ENCODE measurements around the gene GGCT. TPM values are rescaled to one million over a fixed set of nuclear protein-coding genes. Genes with fewer than 3 reads are reported as not detected.

GGCT gene
- total and polyA plus RNA-seq, 8 donors, result 41.9 to 68.4 (median 61.2) TPM

DNA sequence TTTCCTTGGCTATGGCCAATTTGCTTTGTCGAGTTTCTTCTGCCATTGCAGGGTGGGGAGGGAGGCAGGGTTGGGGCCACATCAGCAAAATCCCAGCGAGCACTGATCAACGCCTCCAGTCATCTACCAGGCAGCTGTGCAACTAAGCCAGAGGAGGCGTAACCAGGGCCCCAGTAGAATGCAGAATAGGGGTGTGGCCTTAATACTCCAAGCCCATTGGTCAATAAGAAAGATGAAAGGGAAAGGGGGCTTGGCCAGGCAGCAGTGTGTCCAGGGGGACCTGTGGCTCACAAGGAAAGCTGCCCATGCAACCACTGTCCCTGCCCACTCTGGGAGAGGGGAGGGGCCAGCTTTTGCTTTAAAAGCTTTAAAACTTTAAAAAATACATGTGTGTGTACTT is 21.5 kb upstream of the GGCT start:
- no peaks in the 10 kb centered on the region for H3K9me3 ChIP-seq
- ATAC-seq, result no peak
- TF ChIP-seq, protein P1, sequence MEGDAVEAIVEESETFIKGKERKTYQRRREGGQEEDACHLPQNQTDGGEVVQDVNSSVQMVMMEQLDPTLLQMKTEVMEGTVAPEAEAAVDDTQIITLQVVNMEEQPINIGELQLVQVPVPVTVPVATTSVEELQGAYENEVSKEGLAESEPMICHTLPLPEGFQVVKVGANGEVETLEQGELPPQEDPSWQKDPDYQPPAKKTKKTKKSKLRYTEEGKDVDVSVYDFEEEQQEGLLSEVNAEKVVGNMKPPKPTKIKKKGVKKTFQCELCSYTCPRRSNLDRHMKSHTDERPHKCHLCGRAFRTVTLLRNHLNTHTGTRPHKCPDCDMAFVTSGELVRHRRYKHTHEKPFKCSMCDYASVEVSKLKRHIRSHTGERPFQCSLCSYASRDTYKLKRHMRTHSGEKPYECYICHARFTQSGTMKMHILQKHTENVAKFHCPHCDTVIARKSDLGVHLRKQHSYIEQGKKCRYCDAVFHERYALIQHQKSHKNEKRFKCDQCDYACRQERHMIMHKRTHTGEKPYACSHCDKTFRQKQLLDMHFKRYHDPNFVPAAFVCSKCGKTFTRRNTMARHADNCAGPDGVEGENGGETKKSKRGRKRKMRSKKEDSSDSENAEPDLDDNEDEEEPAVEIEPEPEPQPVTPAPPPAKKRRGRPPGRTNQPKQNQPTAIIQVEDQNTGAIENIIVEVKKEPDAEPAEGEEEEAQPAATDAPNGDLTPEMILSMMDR (IDR thresholded peaks at IDR 0.05), result no peak
- H3K27me3 ChIP-seq, result no peaks in the 10 kb centered on the region
- no peaks in the 10 kb centered on the region for H3K36me3 ChIP-seq
- intact Hi-C loops (cut with DNase I), result no loop called here
- H3K27ac ChIP-seq, result no peak overlapping the region
- H3K4me3 ChIP-seq, result no peak overlapping the region
- H3K4me1 ChIP-seq, result peaks cover 2 to 3% of the 10 kb centered on the region in 2 donors
- DNase-seq, result no peak

DNA sequence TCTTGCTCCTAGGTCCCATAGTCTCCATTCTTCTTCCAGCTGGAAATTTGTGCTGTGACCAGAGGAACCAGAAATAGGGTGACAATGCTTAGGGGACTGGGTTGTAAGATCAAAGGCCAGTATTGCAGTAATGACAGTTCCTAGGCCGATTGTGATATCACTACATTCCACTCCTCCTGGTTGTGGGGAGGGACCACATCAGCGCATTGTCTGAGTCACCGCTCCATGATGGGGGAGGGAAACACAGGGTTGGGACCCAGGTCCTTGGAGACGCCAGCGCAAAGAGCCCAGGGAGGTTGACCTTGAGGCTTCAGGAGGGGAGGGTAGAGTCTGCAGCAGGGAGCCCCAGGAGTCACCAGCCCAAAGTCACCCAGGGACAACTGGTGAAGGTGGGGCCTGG is 20.8 kb upstream of the GGCT start:
- TF ChIP-seq, protein P1 (IDR thresholded peaks at IDR 0.05), result no peak
- Histone ChIP-seq H3K4me1 (peaks cover 3 to 7% of the 10 kb centered on the region in 2 donors), H3K4me3 (no peak overlapping the region), H3K9me3 (no peaks in the 10 kb centered on the region), H3K36me3 (no peaks in the 10 kb centered on the region), H3K27me3 (no peaks in the 10 kb centered on the region), H3K27ac (no peak overlapping the region)
- intact Hi-C loops (cut with DNase I), result no loop called here
- DNase-seq, result no peak
- ATAC-seq, result no peak

DNA sequence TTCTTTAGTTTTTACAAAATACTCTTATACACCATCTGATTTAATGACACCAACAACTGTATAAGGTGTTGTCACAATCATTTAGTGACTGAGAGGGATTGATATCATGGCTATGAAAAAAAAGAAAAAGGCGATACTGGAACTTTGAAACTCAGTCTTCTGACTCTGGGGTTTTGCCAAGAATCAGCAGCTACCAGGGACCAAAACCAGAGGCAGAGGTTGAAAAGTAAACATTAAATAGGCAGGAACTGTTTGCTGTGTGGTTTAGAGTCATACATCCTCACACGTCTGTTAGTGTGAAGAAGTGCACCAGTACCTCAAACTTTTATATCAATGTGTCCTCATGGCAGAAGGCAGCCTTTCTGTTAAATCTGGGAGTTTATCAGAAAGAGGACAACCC is 19.9 kb upstream of the GGCT start:
- intact Hi-C loops (cut with DNase I), result no loop called here
- Histone ChIP-seq H3K36me3 (no peaks in the 10 kb centered on the region), H3K27me3 (no peaks in the 10 kb centered on the region), H3K27ac (no peak overlapping the region), H3K4me3 (no peak overlapping the region), H3K4me1 (peaks cover 3 to 11% of the 10 kb centered on the region in 2 donors), H3K9me3 (no peaks in the 10 kb centered on the region)
- TF ChIP-seq, protein P1 (IDR thresholded peaks at IDR 0.05), result no peak
- DNase-seq (no peak), ATAC-seq (no peak)

DNA sequence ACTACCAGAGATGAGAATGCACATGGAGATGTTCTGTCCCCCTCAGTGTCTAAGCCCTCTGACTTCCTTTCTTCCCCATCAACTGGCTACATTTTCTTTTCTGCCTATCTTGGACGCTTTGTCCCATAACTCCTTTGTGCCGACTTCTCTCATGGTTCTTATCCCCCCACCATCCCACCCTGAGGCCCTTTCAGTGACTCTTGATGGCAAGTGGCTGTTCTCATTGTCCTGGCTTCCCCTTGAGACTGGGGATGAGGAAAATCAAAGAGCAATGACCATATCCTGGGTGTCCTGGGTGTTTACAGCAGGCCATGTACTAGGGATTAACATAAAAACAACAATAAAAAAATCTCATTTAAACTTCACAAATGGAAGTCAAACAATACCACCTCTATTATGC is 18.8 kb upstream of the GGCT start:
- TF ChIP-seq, protein P1 (IDR thresholded peaks at IDR 0.05), result no peak
- H3K9me3 ChIP-seq, result no peaks in the 10 kb centered on the region
- peaks cover 3 to 11% of the 10 kb centered on the region in 2 donors for H3K4me1 ChIP-seq
- ATAC-seq (no peak), DNase-seq (no peak)
- no peak overlapping the region for H3K27ac ChIP-seq
- no peak overlapping the region for H3K4me3 ChIP-seq
- no peaks in the 10 kb centered on the region for H3K27me3 ChIP-seq
- no peaks in the 10 kb centered on the region for H3K36me3 ChIP-seq
- intact Hi-C loops (cut with DNase I), result no loop called here

DNA sequence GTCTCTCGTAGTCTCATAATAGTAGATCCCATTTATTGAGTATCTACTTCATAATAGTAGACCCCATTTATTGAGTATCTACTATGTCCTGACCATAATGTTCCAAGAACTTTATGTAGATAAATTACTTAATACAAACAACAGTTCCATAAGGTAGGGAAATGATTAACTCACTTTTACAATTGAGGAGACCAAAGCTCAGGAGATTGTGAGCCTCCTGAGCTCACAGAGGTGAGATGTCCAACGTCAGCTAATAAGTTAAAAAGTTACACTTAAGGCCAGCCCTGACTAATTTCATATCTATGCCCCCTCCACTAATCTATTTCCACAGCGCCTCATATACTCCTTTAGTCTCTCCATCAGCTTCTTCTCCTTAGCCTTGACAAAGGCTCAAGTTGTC is 17.5 kb upstream of the GGCT start:
- intact Hi-C loops (cut with DNase I), result no loop called here
- Histone ChIP-seq H3K4me3 (no peak overlapping the region), H3K9me3 (no peaks in the 10 kb centered on the region), H3K36me3 (no peaks in the 10 kb centered on the region), H3K4me1 (peaks cover 3 to 11% of the 10 kb centered on the region in 2 donors), H3K27me3 (no peaks in the 10 kb centered on the region), H3K27ac (no peak overlapping the region)
- TF ChIP-seq, protein P1 (IDR thresholded peaks at IDR 0.05), result no peak
- no peak for ATAC-seq
- DNase-seq, result no peak
